Stimulated activated CD4-positive, alpha-beta T cell treated with anti-CD3 and anti-CD28 coated beads, Interleukin-1b, Interleukin-23, amount 100 ng/mL, for 4 hours (primary cell): ENCODE data around the gene RGPD6.
"Not testable (repeated sequence)": the region's sequence is repeated elsewhere in the genome, so short reads cannot be mapped to it uniquely, and the experiment has no call there.

ENCODE experiments used
- DNase-seq, 2 donors: peaks; one replicate each; pipeline ENCODE4 v3.0.0-alpha.2; 2020; ENCODE audit warnings: low read depth in 2 of 2

RGPD6 gene

GRCh38 chr2:110576763-110577416 lies at the start of gene RGPD6:
Gene RGPD6 (minus strand): TSS chr2:110577222. CDS start chr2:110577024, 198 bp downstream.
- not testable (repeated sequence) for DNase-seq

DNA sequence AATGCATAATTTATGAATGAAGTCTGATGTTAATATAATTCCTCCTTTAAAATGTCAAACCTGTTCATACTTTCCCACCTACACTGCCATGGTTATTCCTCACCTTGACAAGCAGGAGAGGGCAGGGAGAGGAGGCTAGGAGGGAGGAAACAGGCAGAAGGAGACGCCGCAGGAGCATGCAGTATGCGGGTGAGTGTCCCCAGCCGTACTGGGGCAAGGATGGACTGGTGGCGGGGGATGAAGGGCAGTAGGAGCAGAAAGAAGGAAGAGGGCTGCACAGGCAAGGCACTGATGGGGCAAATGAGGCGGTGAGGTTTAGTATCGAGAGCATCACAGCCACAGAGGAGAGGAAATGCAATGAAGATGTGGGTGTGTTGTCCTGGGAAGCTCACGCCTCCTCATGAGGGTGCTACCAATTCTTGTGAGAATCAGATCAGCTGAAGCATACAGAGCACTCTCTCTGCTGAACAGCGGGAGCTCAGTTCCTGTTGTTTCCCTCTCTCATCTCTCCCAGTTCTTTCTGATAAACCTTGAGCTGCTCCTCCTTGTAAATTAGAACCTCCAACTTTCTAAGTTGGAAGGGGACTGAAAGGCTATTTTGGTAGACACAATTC lies 42.4 kb upstream of the RGPD6 start:
- DNase-seq: not testable (repeated sequence)

DNA sequence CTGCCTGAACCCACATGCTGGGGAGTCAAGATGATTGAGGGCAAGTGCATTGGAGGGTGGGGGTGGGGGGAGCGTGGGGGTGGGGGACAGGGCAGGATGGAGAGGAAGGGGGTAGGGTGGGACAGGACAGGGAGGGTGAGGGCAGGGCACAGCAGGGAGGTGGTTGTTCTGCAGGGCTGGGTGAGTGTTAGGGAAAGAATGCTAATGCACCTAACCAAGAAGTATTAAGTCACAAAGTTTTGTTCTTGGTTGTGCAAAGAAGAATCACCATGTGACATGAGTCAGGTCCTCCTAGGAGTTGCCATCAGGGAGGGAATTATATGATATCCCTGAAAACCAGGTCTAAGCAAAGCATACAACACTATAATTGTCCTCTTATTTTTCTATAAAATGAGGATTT lies 36.9 kb upstream of the RGPD6 start:
- not testable (repeated sequence) for DNase-seq

GRCh38 chr2:110610613-110611250 lies 33.7 kb upstream of the RGPD6 start:
- DNase-seq: peak; percentile 19 to 29

DNA sequence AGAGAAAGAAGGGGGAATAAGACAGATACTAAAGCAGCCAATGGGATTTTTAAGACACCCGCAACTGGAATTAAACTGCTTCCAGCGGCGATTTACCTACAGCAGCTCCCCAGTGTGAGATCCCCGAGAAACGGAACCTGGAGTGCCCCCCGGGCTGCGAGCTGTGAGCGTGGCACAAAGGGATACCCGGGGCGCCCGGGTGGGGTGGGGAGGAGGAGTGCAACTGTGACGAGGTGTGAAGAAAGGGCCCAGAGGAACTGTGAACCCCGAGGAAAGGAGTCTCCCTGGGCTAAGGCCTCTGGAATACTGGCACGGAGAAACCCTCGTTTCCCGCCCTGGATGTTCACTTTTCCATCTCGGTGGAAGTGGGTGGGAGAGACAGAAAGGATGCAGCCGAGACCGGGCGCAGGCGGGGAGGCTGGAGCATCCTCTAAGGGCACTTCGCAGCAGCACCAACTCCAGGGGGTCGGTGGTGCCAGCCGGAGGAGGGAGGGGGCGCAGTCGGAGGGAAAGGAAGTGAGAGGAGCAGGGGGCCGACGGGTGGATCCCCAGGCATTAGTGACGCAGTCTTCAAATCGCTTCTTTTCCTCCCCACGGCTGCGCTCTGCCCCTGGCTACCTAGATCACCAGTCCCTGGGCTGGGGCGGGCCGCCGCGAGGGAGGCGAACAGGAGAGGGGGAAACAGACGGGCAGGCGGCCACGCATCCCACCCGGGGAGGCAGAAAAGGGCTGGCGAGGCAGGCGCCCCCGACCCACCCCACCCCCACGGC lies 33.0 kb upstream of the RGPD6 start:
- not testable (repeated sequence) for DNase-seq

- DNase-seq: not testable (repeated sequence)
Observed at GRCh38 chr2:110608788-110609502, 31.9 kb upstream of the RGPD6 start.

- DNase-seq: not testable (repeated sequence)
Observed at GRCh38 chr2:110605057-110605456, 28.0 kb upstream of the RGPD6 start.

DNA sequence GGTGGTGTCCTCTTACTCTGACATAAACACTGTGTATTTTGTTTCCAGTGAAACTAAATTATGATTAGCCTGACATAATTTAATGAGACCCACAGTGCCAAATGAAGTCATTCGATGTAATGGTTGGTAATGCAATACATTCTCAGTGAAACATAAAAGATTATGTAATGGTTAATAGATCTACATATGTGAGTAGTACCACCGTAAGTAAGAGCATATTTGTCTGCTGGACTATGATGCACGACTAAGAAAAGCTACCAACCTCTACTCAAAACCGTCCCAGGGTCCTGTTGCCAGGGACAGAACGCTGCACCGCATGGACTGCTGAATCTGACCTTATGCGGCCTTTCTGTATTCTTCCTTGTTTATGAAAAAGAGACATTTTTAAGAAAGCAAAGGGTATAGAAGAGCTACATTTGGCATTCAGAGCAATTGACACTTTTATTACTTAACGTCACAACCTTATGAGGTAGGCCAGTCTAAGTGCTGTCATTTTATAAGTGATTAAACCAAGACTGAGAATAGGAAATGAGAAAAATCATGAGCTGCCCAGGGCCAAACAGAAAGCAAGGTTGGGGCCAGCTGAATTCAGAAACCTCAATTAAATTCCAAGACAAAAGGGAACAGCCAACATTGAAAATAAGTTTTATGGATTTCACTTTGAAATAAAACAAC lies 27.0 kb upstream of the RGPD6 start:
- DNase-seq: not testable (repeated sequence)

GRCh38 chr2:110602139-110602538 lies 25.1 kb upstream of the RGPD6 start:
- not testable (repeated sequence) for DNase-seq

GRCh38 chr2:110591973-110592372 lies 15.0 kb upstream of the RGPD6 start:
- DNase-seq: not testable (repeated sequence)

- DNase-seq: not testable (repeated sequence)
Observed at GRCh38 chr2:110589677-110590330, 12.8 kb upstream of the RGPD6 start.

GRCh38 chr2:110588520-110588919 lies 11.5 kb upstream of the RGPD6 start:
- DNase-seq: not testable (repeated sequence)

DNA sequence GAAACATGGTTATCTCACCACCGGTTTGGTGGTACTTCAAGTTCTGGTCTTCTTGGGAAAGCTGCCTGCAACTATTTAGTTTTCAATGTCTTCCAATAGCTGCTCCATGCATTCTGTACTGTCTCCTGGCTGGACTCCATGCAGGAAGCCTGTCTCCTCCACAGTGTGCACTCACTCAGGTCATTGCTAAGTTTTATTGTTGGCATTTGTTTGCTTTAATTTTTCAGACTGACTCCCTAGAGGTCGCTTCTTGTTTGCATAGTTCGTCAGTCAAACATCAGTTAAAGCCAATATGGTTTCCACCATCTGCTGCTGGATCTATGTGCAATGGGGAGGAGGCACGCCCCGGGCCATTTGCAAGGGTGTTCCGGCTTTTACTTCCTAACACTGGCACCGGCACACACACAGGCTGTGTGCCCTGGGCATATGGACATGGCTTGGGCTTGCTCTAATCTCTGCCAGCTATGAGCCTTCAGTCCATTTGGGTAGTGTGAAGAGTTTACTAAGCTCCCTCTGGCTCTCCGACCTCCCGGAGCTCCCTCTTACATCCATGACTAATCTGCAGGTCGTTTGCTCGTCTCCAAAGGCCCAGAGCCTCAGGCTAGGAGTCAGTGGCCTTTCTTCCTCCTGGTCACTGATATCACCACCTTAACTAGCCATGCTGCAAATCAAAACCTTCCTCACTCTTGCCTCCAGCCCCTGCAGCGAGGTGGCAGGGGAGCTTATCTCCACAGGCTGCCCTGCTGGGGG lies 2.4 kb upstream of the RGPD6 start:
- DNase-seq: not testable (repeated sequence)

GRCh38 chr2:110578429-110578828 lies 1.4 kb upstream of the RGPD6 start:
- DNase-seq: not testable (repeated sequence)

DNA sequence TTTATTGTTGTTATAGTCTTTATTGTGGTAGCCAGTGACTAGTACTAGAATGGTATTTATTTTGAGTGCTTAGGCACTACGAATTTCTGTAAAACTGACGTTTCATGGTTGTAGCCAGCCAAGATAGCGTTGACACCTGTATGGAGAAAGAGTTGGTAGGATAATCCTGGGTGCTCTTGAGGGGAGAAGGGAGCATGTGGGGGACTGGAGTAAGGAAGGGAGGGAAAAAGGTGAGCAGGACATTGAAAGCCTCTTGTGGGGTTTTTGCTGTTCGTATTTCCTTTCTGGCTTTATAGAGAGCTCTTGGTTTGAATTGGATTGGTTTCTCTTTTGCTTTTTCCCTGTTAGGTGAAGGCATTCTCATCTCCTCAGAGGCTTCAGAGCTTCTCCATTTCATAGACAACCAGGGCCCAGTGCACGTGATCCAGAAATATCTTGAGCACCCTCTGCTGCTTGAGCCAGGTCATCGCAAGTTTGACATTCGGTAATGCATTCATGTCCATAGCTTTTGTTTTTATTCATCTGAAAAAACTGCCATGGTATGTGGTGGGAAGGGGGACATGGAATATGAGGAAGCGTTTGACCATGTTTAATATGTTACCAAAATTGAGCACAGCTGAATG lies 77.2 kb downstream of the RGPD6 start:
- not testable (repeated sequence) for DNase-seq

DNA sequence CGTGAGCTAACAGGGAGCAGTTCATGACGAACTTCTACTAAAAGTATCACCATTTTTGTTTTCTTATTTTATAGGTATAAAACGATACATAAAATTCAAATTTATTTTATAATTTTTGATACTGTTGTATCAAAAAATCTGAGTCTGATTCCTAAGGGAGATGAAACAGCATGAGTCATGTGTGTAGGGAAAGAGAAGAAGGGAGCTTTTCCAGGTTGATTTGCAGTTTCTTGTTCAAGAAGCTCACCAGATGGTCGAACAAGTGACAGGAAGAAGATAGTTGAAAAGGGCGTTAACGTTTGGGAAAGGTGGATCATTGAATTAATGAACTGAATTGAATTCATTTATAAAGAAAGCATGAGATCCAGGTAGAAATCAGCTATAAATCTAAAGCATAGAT lies 81.0 kb downstream of the RGPD6 start:
- DNase-seq: not testable (repeated sequence)

- not testable (repeated sequence) for DNase-seq
Observed at GRCh38 chr2:110494488-110494887, 82.5 kb downstream of the RGPD6 start.

DNA sequence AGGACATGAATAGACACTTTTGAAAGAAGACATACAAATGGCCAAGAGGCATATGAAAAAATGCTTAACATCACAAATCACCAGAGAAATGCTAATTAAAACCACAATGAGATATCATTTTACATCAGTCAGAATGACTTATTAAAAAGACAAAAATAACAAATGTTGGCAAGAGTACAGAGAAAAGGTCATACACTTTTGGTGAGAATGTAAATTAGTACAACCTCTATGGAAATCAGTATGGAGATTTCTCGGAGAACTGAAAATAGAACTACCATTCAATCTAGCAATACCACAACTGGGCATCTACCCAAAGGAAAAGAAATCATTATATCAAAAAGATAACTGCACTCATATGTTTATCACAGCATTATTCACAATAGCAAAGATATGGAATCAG lies 88.0 kb downstream of the RGPD6 start:
- not testable (repeated sequence) for DNase-seq

GRCh38 chr2:110482697-110483096 lies 94.3 kb downstream of the RGPD6 start:
- not testable (repeated sequence) for DNase-seq
